ENCODE measurements around the gene VPS51. TPM values are rescaled to one million over a fixed set of nuclear protein-coding genes. Genes with fewer than 3 reads are reported as not detected.
A peak's percentile ranks its signal among the peaks of the same experiment; 100 is the strongest.

The VPS51 gene
- total and polyA plus RNA-seq, 2 donors from 2014 or later, result 98.3 to 110 TPM

GRCh38 chr11:65109231-65110198, 13.5 kb downstream of the VPS51 start:
- Histone ChIP-seq H3K9ac (ENCODE audit: low read length in 3 of 3) (no peak overlapping the region), H3K27me3 (ENCODE audit: control insufficient read depth, insufficient read depth, low read length) (no peaks in the 10 kb centered on the region), H3K4me3 (ENCODE audit: low read length in 3 of 3) (no peak overlapping the region), H3K4me1 (ENCODE audit: control insufficient read depth in 2 of 3, insufficient read depth in 2 of 3, low read depth in 1 of 3, low read length in 3 of 3) (peaks cover 0 to 28% (median 4%) of the 10 kb centered on the region in 3 donors), H3K27ac (ENCODE audit: low read depth in 2 of 2, low read length in 2 of 2) (no peak overlapping the region), H3K9me3 (ENCODE audit: control insufficient read depth in 2 of 3, insufficient read depth in 1 of 3, low read length in 3 of 3) (no peaks in the 10 kb centered on the region), H3K36me3 (ENCODE audit: control insufficient read depth in 2 of 3, insufficient read depth in 3 of 3, low read length in 3 of 3) (peaks cover 0 to 4% (median 0%) of the 10 kb centered on the region in 3 donors)
- DNase-seq (peak in 1 of 5 donors; percentile 72), FAIRE-seq (no peak)
- TF ChIP-seq, protein P1, sequence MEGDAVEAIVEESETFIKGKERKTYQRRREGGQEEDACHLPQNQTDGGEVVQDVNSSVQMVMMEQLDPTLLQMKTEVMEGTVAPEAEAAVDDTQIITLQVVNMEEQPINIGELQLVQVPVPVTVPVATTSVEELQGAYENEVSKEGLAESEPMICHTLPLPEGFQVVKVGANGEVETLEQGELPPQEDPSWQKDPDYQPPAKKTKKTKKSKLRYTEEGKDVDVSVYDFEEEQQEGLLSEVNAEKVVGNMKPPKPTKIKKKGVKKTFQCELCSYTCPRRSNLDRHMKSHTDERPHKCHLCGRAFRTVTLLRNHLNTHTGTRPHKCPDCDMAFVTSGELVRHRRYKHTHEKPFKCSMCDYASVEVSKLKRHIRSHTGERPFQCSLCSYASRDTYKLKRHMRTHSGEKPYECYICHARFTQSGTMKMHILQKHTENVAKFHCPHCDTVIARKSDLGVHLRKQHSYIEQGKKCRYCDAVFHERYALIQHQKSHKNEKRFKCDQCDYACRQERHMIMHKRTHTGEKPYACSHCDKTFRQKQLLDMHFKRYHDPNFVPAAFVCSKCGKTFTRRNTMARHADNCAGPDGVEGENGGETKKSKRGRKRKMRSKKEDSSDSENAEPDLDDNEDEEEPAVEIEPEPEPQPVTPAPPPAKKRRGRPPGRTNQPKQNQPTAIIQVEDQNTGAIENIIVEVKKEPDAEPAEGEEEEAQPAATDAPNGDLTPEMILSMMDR (IDR thresholded peaks at IDR 0.05; ENCODE audit: borderline replicate concordance, extremely low read depth, insufficient read depth), result no peak
- intact Hi-C loops (cut with DNase I), result no loop called here

DNA sequence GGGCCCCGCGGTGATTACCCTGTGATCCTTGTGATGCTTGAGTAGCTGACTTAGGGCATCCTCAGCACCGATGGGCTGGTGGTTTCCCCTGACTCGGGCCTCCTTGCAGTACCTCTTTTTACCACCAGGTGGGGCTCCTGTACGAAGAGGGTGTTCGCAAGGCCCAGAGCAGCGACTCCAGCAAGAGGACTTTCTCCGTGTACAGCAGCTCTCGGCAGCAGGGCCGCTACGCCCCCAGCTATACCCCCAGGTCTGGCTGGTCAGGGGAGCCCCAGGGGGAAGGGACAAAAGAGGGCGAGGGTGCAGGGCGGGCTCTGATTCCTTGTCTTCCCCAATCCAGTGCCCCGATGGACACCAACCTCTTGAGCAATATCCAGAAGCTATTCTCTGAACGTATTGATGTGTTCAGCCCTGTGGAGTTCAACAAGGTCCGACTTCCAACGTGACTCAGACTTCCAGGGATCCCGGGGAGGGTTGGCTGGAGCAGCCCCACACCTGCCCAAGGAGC, 14.4 kb downstream of the VPS51 start:
- Histone ChIP-seq H3K9me3 (ENCODE audit: control insufficient read depth in 2 of 3, insufficient read depth in 1 of 3, low read length in 3 of 3) (no peaks in the 10 kb centered on the region), H3K9ac (ENCODE audit: low read length in 3 of 3) (peak overlapping the region in 1 of 3 donors; percentile 55), H3K36me3 (ENCODE audit: control insufficient read depth in 2 of 3, insufficient read depth in 3 of 3, low read length in 3 of 3) (peaks cover 0 to 2% (median 0%) of the 10 kb centered on the region in 3 donors), H3K4me1 (ENCODE audit: control insufficient read depth in 2 of 3, insufficient read depth in 2 of 3, low read depth in 1 of 3, low read length in 3 of 3) (peaks cover 0 to 30% (median 4%) of the 10 kb centered on the region in 3 donors), H3K4me3 (ENCODE audit: low read length in 3 of 3) (no peak overlapping the region), H3K27ac (ENCODE audit: low read depth in 2 of 2, low read length in 2 of 2) (no peak overlapping the region), H3K27me3 (ENCODE audit: control insufficient read depth, insufficient read depth, low read length) (no peaks in the 10 kb centered on the region)
- peak; percentile 90 to 94 (median 92) for DNase-seq
- intact Hi-C loops (cut with DNase I), result no loop called here
- FAIRE-seq, result no peak
- TF ChIP-seq, protein P1 (IDR thresholded peaks at IDR 0.05; ENCODE audit: borderline replicate concordance, extremely low read depth, insufficient read depth), result peak; percentile 100

- Histone ChIP-seq H3K4me1 (ENCODE audit: control insufficient read depth in 2 of 3, insufficient read depth in 2 of 3, low read depth in 1 of 3, low read length in 3 of 3) (peaks cover 0 to 39% (median 8%) of the 10 kb centered on the region in 3 donors), H3K4me3 (ENCODE audit: low read length in 3 of 3) (no peak overlapping the region), H3K9ac (ENCODE audit: low read length in 3 of 3) (no peak overlapping the region), H3K36me3 (ENCODE audit: control insufficient read depth in 2 of 3, insufficient read depth in 3 of 3, low read length in 3 of 3) (peaks cover 0 to 5% (median 0%) of the 10 kb centered on the region in 3 donors), H3K9me3 (ENCODE audit: control insufficient read depth in 2 of 3, insufficient read depth in 1 of 3, low read length in 3 of 3) (no peaks in the 10 kb centered on the region), H3K27me3 (ENCODE audit: control insufficient read depth, insufficient read depth, low read length) (no peaks in the 10 kb centered on the region), H3K27ac (ENCODE audit: low read depth in 2 of 2, low read length in 2 of 2) (no peak overlapping the region)
- FAIRE-seq (no peak), DNase-seq (no peak)
- TF ChIP-seq, protein P1 (IDR thresholded peaks at IDR 0.05; ENCODE audit: borderline replicate concordance, extremely low read depth, insufficient read depth), result no peak
- intact Hi-C loops (cut with DNase I), result no loop called here
Observed at GRCh38 chr11:65111159-65111743, 15.2 kb downstream of the VPS51 start.
